PC-3 (cell line): ENCODE measurements around the gene NRM. TPM values are rescaled to one million over a fixed set of nuclear protein-coding genes. Genes with fewer than 3 reads are reported as not detected.
A peak's percentile ranks its signal among the peaks of the same experiment; 100 is the strongest.

Source experiments
- ATAC-seq: fragments of 200-7000 bp; cut with Tn5 transposase; 2 replicates; pipeline ENCODE4 v1.9.1; 2020; ENCODE audit warnings: mild to moderate bottlenecking, moderate library complexity
- BruUV-seq: library from RNA; stranded (reverse); fragments of 400-500 nt; replicated peaks from 2 replicates; lab custom pipeline; 2021; lab: Mats Ljungman, UMichigan
- CTCF ChIA-PET: fragments of 300-600 bp; sonication (Branson Sonifier 250); formaldehyde crosslinking; loops from one replicate; lab custom pipeline; 2022; ENCODE audit warnings: antibody characterized with exemption; lab: Charles Lee
- POLR2A ChIA-PET: fragments of 300-600 bp; sonication (Branson Sonifier 250); formaldehyde crosslinking; loops from one replicate; lab custom pipeline; 2022; ENCODE audit warnings: antibody characterized with exemption; ENCODE audit not compliant: unreplicated experiment; lab: Charles Lee
- DNase-seq: peaks from one replicate; pipeline ENCODE4 v3.0.0-alpha.2; 2015
- H2AFZ ChIP-seq: fragments of 300-600 bp; sonication (generic); 2 replicates; pipeline ENCODE4 v1.6.0; 2016; ENCODE audit warnings: antibody characterized with exemption, low read length
- H3F3A ChIP-seq: fragments of 300-600 bp; sonication (generic); one replicate; pipeline ENCODE4 v1.6.0; 2017; ENCODE audit warnings: antibody characterized with exemption, low read length, control low read depth, mild to moderate bottlenecking; ENCODE audit not compliant: unreplicated experiment
- H3K27ac ChIP-seq: fragments of 300-600 bp; sonication (generic); 2 replicates; pipeline ENCODE4 v1.5.1; 2016; ENCODE audit warnings: mild to moderate bottlenecking, low read length
- H3K27me3 ChIP-seq: fragments of 300-600 bp; sonication (generic); 2 replicates; pipeline ENCODE4 v1.6.1; 2016; ENCODE audit warnings: low read length, mixed read lengths
- H3K36me3 ChIP-seq: fragments of 300-600 bp; sonication (generic); 2 replicates; pipeline ENCODE4 v1.6.1; 2016; ENCODE audit warnings: low read depth, mixed run types, low read length, mixed read lengths
- H3K4me1 ChIP-seq: fragments of 300-600 bp; sonication (generic); 2 replicates; pipeline ENCODE4 v1.5.1; 2016; ENCODE audit warnings: low read length; ENCODE audit not compliant: insufficient read depth
- H3K4me2 ChIP-seq: fragments of 300-600 bp; sonication (generic); 2 replicates; pipeline ENCODE4 v1.6.0; 2016; ENCODE audit warnings: low read length
- H3K4me3 ChIP-seq: fragments of 300-600 bp; sonication (generic); 2 replicates; pipeline ENCODE4 v1.5.1; 2016; ENCODE audit warnings: mild to moderate bottlenecking, low read length, mixed read lengths
- H3K79me2 ChIP-seq: fragments of 300-600 bp; sonication (generic); 2 replicates; pipeline ENCODE4 v1.6.1; 2017; ENCODE audit warnings: low read length, mixed read lengths
- H3K9ac ChIP-seq: fragments of 300-600 bp; sonication (generic); 2 replicates; pipeline ENCODE4 v1.6.0; 2016; ENCODE audit warnings: mild to moderate bottlenecking, low read length
- H3K9me2 ChIP-seq: fragments of 300-600 bp; sonication (generic); replicated peaks from 2 replicates; pipeline ENCODE4 v1.6.1; 2016; ENCODE audit warnings: mixed run types, low read length, mixed read lengths
- H3K9me3 ChIP-seq: fragments of 300-600 bp; sonication (generic); 2 replicates; pipeline ENCODE4 v1.6.1; 2016; ENCODE audit warnings: low read length, mixed read lengths
- H4K20me1 ChIP-seq: fragments of 300-600 bp; sonication (generic); 2 replicates; pipeline ENCODE4 v1.6.1; 2016; ENCODE audit warnings: low read length, mixed read lengths
- CTCF ChIP-seq: fragments of 300-600 bp; sonication (generic); conservative IDR thresholded peaks from 2 replicates; pipeline ENCODE4 v1.5.1; 2017; ENCODE audit warnings: antibody characterized with exemption, low read depth, mild to moderate bottlenecking, low read length
- EZH2 ChIP-seq: fragments of 300-600 bp; sonication (generic); IDR thresholded peaks from one replicate; pipeline ENCODE4 v1.6.1; 2017; ENCODE audit warnings: antibody characterized with exemption, mild to moderate bottlenecking, low read length; ENCODE audit not compliant: unreplicated experiment
- EZH2phosphoT487 ChIP-seq: fragments of 300-600 bp; sonication (generic); IDR thresholded peaks from 2 replicates; pipeline ENCODE4 v1.6.1; 2018; ENCODE audit warnings: mild to moderate bottlenecking, antibody characterized with exemption, low read length, borderline replicate concordance
- intact Hi-C: fragments of 100-400 bp; cut with micrococcal nuclease; formaldehyde crosslinking; loops from 2 replicates; pipeline ENCODE4 v1.9.0; 2023
- total RNA-seq: library from RNA; depleted of rRNA; stranded (reverse); fragments of >200 nt; gene quantifications from 2 replicates; pipeline ENCODE4 v1.2.3, GENCODE V29; 2014

Gene NRM
- total RNA-seq, 1 experiment from 2014 or later: 8.5 TPM

DNA sequence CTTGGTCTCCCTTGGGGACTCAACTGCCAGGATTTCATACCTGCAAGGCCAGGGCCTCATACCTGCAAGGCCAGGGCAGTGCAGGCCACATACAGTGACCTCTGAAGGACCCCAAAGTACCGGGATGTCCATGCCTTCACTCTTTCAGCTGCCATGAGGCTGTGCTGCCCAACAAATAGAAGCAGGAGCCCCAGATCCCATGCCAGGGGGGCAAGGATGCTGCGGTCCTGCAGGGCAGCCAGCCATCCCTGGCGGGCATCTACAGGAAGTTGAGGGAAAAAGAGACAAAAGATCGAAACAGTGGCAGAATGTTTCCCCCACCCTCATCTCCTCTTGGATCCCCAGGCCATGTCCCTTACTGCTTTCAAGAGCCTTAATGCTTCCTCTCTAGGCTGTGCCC, 799 bp downstream of the NRM start:
- H3F3A ChIP-seq: no peaks in the 10 kb centered on the region
- H3K27me3 ChIP-seq: no peaks in the 10 kb centered on the region
- H3K4me1 ChIP-seq: peaks cover 48% of the 10 kb centered on the region
- H3K79me2 ChIP-seq: peaks cover 47% of the 10 kb centered on the region
- H3K4me2 ChIP-seq: peak overlapping the region; percentile 90
- CTCF ChIA-PET: no interaction called here
- no peak for DNase-seq
- intact Hi-C loops: loop anchor here (5.0 kb wide), 1 partner anchor 132 kb away; no protein-coding TSS in a partner anchor
- H3K4me3 ChIP-seq: peak overlapping the region; percentile 81
- no peaks in the 10 kb centered on the region for H3K9me2 ChIP-seq
- no peaks in the 10 kb centered on the region for H3K36me3 ChIP-seq
- POLR2A ChIA-PET: interaction anchor here (0.6 to 0.7 kb wide), 2 partner anchors 52 to 53 kb away, joined by 5 to 16 read pairs; partner anchors contain the start of gene FLOT1
- H3K9ac ChIP-seq: peak overlapping the region; percentile 74
- BruUV-seq: no TSS peak
- H3K9me3 ChIP-seq: no peaks in the 10 kb centered on the region
- H2AFZ ChIP-seq: no peak overlapping the region
- TF ChIP-seq CTCF (no peak), EZH2phosphoT487 (no peak), EZH2 (no peak)
- H3K27ac ChIP-seq: peak overlapping the region; percentile 47
- H4K20me1 ChIP-seq: no peaks in the 10 kb centered on the region
- ATAC-seq: no peak

DNA sequence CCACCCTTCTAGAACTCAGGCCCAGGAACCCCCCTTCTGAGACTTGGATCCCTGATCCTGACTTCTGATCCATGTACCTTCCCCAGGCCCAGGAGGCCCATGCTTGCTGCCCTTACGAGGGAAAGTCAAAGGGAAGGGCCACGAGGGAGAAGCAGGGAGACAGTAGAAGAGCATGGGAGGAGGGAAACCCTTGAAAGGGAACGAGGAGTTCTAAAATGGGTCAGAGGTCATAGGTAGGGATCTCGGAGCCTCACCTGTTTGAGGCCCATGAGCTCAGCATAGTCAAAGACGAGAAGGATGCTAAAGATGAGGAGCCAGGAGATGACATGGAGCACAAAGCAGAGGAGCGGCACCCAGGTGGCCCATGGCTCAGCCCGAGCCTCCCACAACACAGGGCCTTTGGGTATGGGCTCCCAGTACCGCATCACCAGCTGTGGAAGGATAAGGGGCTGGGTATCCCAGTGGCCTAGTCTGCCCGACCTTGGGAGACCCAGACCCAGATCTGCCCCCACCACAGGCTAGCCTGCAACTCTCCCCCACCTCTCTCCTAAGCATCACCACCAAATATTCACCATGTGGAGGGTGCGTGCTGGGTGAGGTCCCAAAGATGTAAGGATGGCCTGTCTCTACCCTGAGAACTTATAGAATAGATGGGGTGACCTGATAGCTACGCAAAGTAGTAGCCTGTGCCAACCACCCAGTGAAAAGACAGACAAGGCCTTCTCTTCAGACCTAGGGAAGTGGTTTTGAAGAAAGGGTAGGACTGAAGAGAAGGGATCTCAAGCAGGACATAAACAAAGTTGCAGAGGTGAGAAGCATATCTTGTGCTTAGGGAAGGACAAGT, 1.5 kb downstream of the NRM start:
- DNase-seq (no peak), ATAC-seq (no peak)
- intact Hi-C loops: loop anchor here (5.0 kb wide), 1 partner anchor 133 kb away; no protein-coding TSS in a partner anchor
- Histone ChIP-seq H3F3A (no peaks in the 10 kb centered on the region), H3K9me2 (no peaks in the 10 kb centered on the region), H3K4me1 (peaks cover 50% of the 10 kb centered on the region), H3K27ac (no peak overlapping the region), H4K20me1 (no peaks in the 10 kb centered on the region), H3K4me3 (no peak overlapping the region), H3K9ac (no peak overlapping the region), H2AFZ (no peak overlapping the region), H3K79me2 (peaks cover 54% of the 10 kb centered on the region), H3K27me3 (no peaks in the 10 kb centered on the region), H3K4me2 (peak overlapping the region; percentile 90), H3K9me3 (no peaks in the 10 kb centered on the region), H3K36me3 (no peaks in the 10 kb centered on the region)
- no TSS peak for BruUV-seq
- ChIA-PET POLR2A (interaction anchor here (0.6 kb wide), 1 partner anchor 398 kb away, joined by 6 read pairs; no protein-coding TSS in a partner anchor), CTCF (no interaction called here)
- TF ChIP-seq EZH2 (no peak), CTCF (no peak), EZH2phosphoT487 (no peak)

DNA sequence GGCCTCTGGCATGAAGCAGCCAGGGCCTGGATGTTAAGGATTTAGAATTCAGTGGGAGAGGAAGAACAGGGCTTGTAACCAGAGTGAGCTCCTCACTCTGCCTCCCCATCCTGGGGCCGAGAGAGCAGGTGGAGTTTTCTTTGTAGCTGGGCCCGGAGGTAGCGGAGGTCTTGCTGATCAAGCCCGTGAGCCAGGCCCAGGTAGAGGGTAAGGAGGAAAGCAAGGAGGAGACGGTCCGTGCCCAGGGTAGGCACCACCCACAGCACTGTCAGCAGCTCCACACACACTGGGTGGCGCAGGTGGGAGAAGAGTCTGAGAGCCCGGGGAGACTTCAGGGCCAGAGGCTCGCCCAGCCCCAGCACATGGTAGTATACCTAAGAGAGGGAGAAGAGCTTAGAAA, 2.2 kb downstream of the NRM start:
- peaks cover 52% of the 10 kb centered on the region for H3K4me1 ChIP-seq
- peak overlapping the region; percentile 96 for H3K27ac ChIP-seq
- H3K79me2 ChIP-seq: peaks cover 61% of the 10 kb centered on the region
- H4K20me1 ChIP-seq: no peaks in the 10 kb centered on the region
- no peaks in the 10 kb centered on the region for H3F3A ChIP-seq
- no peaks in the 10 kb centered on the region for H3K9me2 ChIP-seq
- no peak for TF ChIP-seq EZH2
- TF ChIP-seq CTCF: no peak
- TF ChIP-seq EZH2phosphoT487: no peak
- H3K9me3 ChIP-seq: no peaks in the 10 kb centered on the region
- H3K27me3 ChIP-seq: no peaks in the 10 kb centered on the region
- POLR2A ChIA-PET: interaction anchor here (0.6 kb wide), 1 partner anchor 76 kb away, joined by 3 read pairs; no protein-coding TSS in a partner anchor
- no peaks in the 10 kb centered on the region for H3K36me3 ChIP-seq
- ATAC-seq: no peak
- H3K4me2 ChIP-seq: peak overlapping the region; percentile 87
- peak overlapping the region; percentile 98 for H3K9ac ChIP-seq
- CTCF ChIA-PET: no interaction called here
- H3K4me3 ChIP-seq: peak overlapping the region; percentile 97
- no peak overlapping the region for H2AFZ ChIP-seq
- intact Hi-C loops: loop anchor here (5.0 kb wide), 1 partner anchor 134 kb away; no protein-coding TSS in a partner anchor
- BruUV-seq: no TSS peak
- no peak for DNase-seq
